NCI-H2107 (cell line): Measurements from ENCODE around the gene ZNF429.
"Not testable (repeated sequence)": the region's sequence is repeated elsewhere in the genome, so short reads cannot be mapped to it uniquely, and the experiment has no call there.

Source experiments
- DNase-seq: peaks from one replicate; lab custom pipeline; 2025; lab: John Stamatoyannopoulos, UW

Gene ZNF429

DNA sequence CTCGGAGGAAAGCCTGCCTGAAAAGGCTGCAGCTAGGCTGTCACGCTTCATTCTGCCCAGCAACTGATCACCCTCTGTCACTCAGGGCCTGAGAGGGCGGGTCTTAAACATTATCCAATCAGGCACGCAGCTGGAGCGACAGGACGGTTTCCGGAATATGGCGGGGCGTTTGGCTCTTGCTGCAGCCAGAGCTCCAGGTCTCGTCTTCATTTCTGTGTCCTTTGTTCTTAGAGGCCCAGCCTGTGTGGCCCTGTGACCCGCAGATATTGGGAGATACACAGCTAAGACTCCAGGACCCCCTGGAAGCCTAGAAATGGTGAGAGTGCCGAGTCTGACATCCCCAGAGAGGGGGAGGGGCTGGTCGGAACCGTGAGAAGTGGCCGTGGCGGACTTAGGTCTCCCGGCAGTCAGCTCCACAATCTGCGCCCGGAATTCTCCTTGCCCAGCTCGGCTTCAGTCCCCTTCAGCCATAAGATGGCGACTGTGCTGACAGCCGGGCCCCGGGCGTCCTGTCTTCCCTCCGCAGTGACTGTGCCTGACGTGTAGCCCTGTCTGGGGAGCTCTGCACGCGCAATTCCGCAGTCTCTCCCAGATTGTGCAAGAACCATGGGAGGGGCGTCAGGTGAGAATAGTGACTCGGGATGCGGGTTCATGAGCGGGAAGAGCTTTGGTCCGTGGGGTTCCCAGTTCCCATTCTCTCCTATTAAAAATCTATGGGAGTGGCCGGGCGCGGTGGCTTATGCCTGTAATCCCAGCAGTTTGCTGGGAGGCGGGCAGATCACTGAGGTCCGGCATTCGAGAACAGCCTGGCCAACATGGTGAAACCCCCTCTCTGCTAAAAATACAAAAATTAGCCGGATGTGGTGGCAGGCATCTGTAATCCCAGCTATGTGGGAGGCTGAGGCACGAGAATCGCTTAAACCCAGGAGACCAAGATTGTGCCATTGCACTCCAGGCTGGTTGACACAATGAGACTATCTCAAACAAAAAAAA, at the start of gene ZNF429:
Gene ZNF429 (plus strand): TSS at position 144 of the 993 bp plus-strand sequence. CDS start 170 bp downstream, at position 314.
- DNase-seq: peak; percentile 77

DNA sequence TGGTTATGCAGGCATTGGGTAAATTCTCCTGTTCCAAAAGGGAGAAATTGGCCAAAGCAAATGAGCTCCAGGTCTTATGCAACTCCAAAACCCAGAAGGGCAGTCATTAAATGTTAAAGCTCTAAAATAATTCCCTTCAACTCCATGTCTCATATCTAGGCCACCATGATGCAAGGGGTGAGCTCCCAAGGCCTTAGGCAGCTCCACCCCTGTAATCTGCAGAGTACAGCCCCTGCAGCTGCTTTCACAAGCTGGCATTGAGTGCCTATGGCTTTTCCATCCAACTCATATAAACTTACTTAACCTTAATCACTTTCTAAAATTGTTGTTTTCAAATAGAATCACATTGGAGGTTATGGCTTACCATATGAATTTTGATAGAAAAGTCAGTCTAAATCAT, 44.7 kb upstream of the ZNF429 start:
- no peak for DNase-seq

DNA sequence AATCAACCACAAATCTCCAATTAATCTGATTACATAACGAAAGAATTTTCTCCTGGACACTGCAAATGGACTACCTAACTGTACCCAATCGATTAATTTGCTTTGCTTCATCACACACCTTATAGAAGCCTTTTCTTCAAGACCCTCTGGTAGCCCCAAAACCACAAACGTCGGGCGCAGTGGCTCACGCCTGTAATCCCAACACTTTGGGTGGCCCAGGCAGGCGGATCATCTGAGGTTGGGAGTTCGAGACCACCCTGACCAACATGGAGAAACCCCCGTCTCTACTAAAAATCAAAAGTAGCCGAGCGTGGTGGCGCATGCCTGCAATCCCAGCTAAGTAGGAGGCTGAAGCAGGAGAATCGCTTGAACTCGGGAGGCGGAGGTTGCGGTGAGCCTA, 42.9 kb upstream of the ZNF429 start:
- DNase-seq: no peak

- DNase-seq: no peak
Measured at GRCh38 chr19:21463449-21464105, 41.8 kb upstream of the ZNF429 start.

DNA sequence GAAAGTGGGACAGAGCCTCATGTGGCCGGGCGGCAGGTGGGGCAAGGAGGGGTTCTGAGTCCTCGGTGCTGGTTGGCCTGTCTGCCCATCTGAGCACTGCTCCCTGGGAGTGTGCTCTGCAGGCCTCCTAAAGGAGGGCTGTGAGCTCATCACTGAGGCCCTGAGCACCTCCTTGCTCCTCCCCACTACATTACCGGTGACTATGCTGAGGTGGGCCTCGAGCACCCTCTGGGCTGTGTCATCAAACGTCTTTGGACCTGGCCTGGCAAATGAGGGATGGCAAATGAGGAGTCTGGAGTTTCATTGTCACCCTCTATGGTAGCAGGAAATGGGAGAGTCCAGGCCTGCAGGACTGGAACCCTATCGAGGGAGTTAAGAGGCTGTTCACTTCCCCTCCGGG, 38.8 kb upstream of the ZNF429 start:
- DNase-seq: no peak

DNA sequence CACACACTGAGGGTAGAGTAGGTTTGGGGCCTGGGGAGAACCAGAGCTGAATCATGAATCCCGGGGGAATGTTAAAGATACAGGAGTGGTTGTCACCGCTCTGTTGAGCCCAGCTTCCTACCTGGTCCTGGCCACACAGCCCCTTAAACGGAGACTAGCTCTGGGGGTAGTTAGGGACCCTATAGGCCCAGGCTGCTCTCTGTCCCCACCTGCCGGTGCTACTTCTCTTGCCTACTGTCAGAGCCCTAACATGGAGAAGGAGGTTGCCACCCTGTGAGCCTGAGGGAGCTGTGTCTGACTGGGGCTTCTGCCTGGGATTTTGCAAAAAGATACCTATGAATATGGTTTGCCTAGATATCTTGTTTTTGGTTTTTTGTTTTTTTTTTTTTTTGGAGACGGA, 36.6 kb upstream of the ZNF429 start:
- DNase-seq: no peak

DNA sequence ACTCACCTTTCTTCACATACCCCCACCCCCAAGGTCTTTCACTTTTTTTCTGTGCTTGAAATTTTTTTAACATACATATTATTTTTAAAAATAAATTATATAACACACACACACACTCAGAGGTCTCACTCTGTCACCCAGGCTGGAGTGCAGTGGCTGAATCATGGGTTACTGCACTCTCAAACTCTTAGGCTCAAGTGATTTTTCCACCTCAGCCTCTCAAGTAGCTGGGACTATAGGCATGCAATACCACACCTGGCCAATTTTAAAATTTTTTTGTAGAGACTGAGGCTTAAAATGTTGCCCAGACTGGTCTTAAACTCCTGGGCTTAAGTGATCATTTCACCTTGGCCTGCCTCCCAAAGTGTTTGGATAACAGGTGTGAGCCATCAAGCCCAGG, 32.9 kb upstream of the ZNF429 start:
- no peak for DNase-seq

GRCh38 chr19:21474671-21475181, 30.7 kb upstream of the ZNF429 start:
- DNase-seq: no peak

DNA sequence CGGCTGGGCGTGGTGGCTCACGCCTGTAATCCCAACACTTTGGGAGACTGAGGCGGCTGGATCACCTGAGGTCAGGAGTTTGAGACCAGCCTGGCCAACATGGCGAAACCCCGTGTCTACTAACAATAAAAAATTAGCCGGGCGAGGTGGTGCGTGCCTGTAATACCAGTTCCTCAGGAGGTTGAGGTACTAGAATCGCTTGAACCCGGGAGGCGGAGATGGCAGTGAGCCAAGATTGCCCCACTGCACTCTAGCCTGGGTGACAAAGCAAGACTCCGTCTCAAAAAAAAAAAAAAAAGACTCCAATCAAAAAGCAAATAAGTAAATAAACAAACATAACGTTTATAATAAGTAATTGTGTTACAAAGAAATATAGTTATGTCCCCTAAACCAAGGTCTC, 23.0 kb upstream of the ZNF429 start:
- DNase-seq: not testable (repeated sequence)

GRCh38 chr19:21482863-21483276, 22.5 kb upstream of the ZNF429 start:
- peak; percentile 1 for DNase-seq

DNA sequence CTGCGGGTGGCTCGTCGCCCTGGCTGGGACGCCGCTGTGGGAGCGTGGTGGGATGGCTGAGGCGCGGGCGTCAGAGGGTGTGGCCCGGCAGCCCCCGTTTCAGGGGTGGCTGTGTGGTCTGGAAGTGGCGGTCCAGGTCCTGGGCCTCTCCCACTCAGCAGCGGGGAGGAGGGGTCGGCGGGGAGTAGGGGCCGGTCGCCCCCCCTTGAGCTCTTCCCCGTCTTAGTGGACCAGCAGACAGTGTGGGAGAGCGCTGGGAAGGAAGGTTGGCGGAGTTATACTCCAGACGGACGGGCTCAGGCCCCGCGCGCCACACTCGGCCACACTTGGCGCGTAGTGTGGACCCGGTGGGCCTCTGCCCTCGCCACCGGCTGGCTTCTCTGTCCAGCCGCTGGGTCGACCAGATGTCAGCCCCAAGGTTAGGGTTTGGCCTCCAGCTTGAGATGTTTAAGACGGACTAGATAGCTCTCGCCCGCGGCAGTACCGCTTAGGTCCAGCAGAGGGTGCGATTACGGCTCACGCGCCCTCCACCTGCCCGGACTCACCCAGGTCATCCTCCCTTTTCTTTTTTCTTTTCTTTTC, 21.7 kb upstream of the ZNF429 start:
- DNase-seq: peak; percentile 11

- no peak for DNase-seq
Measured at GRCh38 chr19:21484631-21485030, 20.8 kb upstream of the ZNF429 start.

DNA sequence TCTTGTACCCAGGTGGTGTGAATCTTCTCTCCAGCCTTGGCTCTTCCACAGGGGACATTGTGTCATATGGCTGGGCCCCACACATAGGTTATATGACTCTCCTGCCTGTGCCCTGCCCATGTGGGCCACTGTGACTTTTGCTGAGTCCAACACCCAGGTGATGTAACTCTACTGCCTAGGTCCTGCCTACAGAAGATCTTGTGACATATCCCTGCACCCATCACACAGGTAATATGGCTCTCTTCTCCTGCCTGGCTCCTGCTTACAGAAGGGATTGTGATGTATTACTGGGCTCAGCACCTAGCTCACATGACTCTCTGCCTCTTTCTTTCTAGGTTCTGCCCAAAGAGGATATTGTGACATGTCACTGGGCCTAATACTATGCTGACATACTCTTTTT, 19.5 kb upstream of the ZNF429 start:
- DNase-seq: no peak

DNA sequence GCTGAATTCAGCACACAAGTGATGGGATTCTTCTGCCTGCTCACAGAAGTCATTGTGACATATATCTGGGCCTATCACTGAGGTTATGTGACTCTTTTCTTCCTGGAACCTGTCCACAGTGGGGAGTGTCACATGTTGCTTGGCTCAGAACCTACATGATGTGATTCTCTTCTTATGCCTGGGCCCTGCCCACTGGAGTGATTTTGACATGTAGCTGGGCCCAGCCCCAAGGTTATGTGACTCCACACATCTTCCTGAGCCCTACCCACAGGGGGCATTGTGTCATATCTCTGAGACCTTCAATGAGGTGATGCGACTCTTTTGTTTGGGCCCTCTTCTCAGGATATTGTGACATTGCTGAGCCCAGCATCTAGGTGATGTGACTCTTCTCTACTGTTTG, 17.4 kb upstream of the ZNF429 start:
- DNase-seq: no peak

DNA sequence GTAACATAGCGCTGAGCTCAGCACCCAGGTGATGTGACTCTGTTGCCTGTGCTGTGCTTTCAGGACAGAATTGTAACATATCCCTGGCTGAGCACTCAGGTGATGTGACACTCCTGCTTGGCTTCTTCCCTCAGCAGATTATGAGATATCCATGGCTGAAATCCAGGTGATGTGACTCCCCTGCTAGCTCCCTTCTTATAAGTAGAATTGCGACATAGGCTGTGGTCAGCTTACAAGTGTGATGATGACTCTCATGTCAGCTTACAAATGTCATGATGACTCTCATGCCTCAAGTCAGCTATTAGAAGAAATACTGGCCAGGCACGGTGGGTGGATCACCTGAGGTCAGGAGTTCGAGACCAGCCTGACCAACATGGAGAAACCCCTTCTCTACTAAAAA, 14.3 kb upstream of the ZNF429 start:
- no peak for DNase-seq

DNA sequence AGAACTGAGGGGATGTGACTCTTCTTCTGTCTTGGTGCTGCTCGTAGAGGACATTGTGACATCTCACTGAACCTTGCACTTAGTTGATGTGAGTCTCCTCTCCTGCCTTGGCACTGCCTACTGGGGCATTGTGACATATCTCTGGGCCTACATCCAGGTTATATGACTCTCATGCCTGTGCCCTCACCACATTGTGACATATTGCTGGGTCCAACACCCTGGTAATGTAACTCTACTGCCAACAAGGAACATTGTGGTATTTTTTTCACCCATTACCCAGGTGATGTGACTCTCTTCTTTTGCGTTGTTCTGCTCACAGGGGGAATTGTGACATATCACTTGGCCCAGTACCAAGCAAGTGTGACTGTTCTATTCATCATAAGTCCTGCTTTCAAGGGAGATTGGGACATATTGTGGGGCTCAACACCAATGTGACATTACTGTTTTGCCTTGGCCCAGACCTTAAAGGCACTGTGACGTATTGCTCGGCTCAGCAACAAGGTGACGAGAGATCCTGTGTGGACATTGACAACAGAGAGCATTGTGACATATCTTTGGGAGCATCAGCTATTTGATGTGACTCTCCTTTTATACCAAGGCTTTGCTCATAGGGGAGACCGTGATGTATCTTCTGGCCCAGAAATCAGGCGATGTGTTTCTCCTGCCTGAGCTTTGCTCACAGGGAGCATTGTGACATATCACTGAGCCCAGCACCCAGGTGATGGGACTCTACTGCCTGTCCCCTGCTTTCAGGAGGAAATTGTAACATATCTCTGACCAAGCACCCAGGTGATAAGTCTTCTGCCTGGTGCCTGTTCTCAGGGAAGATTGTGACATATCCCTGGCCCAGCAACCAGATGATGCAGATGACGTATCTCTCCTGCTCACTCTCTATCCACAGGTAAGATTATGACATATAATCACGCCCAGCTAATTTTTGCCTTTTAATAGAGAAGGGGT, 12.2 kb upstream of the ZNF429 start:
- no peak for DNase-seq

DNA sequence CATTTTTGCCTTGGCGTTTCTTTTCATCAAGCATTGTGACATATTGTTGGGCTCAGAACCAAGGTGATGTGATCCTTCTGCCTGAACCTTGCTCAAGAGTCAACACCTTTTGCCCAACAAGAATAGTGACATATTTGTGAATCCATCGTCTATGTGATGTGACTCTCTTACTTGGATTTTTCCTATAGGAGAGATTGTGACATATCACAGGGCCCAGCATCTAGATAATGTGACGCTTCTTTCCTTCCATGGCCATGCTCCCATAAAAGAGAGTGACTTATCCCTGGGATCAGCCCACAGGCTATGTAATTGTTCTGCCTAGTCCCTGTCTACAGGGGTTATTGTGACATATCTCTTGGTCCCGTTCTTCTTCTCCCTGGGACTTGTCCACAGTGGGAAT, 8.5 kb upstream of the ZNF429 start:
- DNase-seq: no peak

- DNase-seq: no peak
Measured at GRCh38 chr19:21498651-21499050, 6.8 kb upstream of the ZNF429 start.

DNA sequence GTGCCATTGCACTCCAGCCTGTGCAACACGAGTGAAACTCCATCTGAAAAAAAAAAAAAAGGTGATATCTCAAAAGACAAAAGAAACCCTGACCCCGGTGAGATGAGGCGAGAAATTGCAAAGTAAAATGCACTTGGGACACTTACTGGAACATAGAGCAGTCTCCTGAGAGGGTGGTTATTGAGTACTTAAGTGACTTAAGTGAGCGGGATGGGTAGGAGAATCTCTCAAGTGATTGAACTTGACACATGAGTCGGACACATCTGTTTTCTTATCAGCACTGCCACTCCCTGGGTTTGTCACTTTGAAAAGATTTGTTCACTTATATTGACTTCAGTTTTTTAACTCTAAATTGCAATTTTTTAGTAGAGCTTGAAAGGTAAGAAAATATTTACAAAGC, 2.8 kb downstream of the ZNF429 start:
- DNase-seq: no peak

DNA sequence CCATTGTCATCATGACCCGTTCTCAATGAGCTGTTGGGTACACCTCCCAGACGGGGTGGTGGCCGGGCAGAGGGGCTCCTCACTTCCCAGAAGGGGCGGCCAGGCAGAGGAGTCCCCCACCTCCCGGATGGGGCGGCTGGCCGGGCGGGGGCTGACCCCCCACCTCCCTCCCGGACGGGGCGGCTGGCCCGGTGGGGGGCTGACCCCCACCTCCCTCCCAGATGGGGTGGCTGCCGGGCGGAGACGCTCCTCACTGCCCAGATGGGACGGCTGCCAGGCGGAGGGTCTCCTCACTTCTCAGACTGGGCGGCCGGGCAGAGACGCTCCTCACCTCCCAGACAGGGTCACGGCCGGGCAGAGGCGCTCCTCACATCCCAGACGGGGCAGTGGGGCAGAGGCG, 5.7 kb downstream of the ZNF429 start:
- DNase-seq: not testable (repeated sequence)

DNA sequence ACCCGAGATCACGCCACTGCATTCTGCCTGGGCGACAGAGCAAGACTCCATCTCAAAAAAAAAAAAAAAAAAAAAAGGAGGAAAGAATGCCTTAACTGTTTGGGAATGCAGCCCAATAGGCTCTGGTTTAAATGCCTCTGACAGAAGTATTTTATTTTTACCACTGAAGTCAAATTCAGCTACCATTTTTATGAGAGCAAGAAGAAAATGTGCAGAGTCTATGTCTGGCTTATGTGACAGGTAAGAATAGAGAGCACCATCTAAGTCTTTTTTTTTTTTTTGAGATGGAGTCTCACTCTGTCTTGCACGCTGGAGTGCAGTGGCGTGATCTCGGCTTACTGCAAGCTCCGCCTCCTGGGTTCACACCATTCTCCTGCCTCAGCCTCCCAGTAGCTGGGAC, 7.2 kb downstream of the ZNF429 start:
- DNase-seq: not testable (repeated sequence)
